ENCODE results near the gene ACSM2A. TPM values are rescaled to one million over a fixed set of nuclear protein-coding genes. Genes with fewer than 3 reads are reported as not detected.

The ACSM2A gene
- total RNA-seq, 1 donor from 2014 or later, result not detected

DNA sequence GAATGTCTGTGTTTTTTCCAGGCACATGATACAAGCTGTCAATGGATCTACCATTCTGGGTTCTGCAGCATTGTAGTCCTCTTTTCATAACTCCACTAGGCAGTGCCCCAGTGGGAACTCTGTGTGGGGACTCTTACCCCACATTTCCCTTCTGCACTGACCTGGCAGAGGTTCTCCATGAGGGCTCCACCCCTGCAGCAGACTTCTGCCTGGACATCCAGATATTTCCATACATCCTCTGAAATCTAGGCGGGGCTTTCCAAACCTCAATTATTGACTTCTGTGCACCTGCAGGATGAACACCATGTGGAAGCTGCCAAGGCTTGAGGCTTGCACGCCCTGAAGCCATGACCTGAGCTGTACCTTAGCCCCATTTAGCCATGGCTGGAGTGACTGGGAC lies 56.0 kb downstream of the ACSM2A start:
- DNase-seq, result no peak
- TF ChIP-seq, protein P1, sequence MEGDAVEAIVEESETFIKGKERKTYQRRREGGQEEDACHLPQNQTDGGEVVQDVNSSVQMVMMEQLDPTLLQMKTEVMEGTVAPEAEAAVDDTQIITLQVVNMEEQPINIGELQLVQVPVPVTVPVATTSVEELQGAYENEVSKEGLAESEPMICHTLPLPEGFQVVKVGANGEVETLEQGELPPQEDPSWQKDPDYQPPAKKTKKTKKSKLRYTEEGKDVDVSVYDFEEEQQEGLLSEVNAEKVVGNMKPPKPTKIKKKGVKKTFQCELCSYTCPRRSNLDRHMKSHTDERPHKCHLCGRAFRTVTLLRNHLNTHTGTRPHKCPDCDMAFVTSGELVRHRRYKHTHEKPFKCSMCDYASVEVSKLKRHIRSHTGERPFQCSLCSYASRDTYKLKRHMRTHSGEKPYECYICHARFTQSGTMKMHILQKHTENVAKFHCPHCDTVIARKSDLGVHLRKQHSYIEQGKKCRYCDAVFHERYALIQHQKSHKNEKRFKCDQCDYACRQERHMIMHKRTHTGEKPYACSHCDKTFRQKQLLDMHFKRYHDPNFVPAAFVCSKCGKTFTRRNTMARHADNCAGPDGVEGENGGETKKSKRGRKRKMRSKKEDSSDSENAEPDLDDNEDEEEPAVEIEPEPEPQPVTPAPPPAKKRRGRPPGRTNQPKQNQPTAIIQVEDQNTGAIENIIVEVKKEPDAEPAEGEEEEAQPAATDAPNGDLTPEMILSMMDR (IDR thresholded peaks at IDR 0.05; ENCODE audit: borderline replicate concordance), result no peak
- intact Hi-C loops (cut with micrococcal nuclease), result no loop called here
- Histone ChIP-seq H3K27me3 (ENCODE audit: low read depth) (no peaks in the 10 kb centered on the region), H3K27ac (replicated peaks) (no peak overlapping the region), H3K36me3 (no peaks in the 10 kb centered on the region), H3K9me3 (replicated peaks) (peaks cover 26% of the 10 kb centered on the region), H3K4me1 (peaks cover 7% of the 10 kb centered on the region), H3K4me3 (no peak overlapping the region)

DNA sequence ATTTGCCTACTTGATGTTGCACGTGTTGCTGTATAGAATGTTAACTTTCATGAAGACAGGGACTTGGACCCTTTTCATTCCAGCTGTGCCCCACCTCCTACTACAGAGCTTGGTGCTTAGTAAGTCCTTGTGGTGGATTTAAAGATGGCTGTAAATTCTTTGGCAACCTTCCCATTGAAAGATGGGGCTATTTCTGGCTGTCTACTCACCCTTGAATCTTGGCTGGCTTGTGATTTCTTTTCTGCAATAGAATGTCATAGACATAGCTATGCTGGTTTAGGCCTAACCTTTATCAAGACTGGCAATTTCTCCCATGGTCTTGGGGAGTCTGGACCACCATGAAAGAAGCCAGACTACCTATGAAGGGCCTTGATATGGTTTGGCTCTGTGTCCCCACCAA lies 59.0 kb downstream of the ACSM2A start:
- H3K27ac ChIP-seq (replicated peaks), result no peak overlapping the region
- H3K27me3 ChIP-seq (ENCODE audit: low read depth), result no peaks in the 10 kb centered on the region
- peaks cover 9% of the 10 kb centered on the region for H3K4me1 ChIP-seq
- TF ChIP-seq, protein P1 (IDR thresholded peaks at IDR 0.05; ENCODE audit: borderline replicate concordance), result no peak
- H3K36me3 ChIP-seq, result no peaks in the 10 kb centered on the region
- no peak for DNase-seq
- H3K4me3 ChIP-seq, result no peak overlapping the region
- intact Hi-C loops (cut with micrococcal nuclease), result no loop called here
- H3K9me3 ChIP-seq (replicated peaks), result peaks cover 26% of the 10 kb centered on the region

DNA sequence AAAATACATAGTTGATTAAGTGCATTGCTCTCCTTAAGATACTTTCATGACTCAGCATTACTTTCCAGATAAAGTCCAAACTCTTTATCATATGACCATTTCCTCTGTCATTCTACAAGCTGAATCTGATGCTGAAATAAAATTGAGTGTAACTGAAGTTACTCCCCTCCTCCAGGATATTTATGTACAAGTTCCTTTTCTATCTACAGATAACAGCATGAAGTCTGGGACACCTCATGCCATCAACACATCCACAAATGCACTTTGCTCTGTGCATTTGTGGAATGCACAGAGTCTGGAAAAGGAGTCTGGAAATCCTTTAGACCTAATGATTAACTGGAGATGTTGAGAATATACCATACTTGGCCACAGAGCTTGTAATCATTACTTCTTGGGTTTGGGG lies 64.4 kb downstream of the ACSM2A start:
- Histone ChIP-seq H3K27me3 (ENCODE audit: low read depth) (no peaks in the 10 kb centered on the region), H3K27ac (replicated peaks) (no peak overlapping the region), H3K4me1 (peaks cover 11% of the 10 kb centered on the region), H3K4me3 (no peak overlapping the region), H3K36me3 (no peaks in the 10 kb centered on the region), H3K9me3 (replicated peaks) (no peaks in the 10 kb centered on the region)
- intact Hi-C loops (cut with micrococcal nuclease), result no loop called here
- DNase-seq, result no peak
- TF ChIP-seq, protein P1 (IDR thresholded peaks at IDR 0.05; ENCODE audit: borderline replicate concordance), result no peak

GRCh38 chr16:20517149-20517548 lies 65.8 kb downstream of the ACSM2A start:
- Histone ChIP-seq H3K27me3 (ENCODE audit: low read depth) (no peaks in the 10 kb centered on the region), H3K4me1 (peaks cover 11% of the 10 kb centered on the region), H3K4me3 (no peak overlapping the region), H3K27ac (replicated peaks) (no peak overlapping the region), H3K36me3 (no peaks in the 10 kb centered on the region), H3K9me3 (replicated peaks) (no peaks in the 10 kb centered on the region)
- no peak for DNase-seq
- intact Hi-C loops (cut with micrococcal nuclease), result no loop called here
- TF ChIP-seq, protein P1 (IDR thresholded peaks at IDR 0.05; ENCODE audit: borderline replicate concordance), result no peak

- no peak overlapping the region for H3K27ac ChIP-seq (replicated peaks)
- no peak for DNase-seq
Measured at GRCh38 chr16:20519231-20519630, 67.9 kb downstream of the ACSM2A start.

More at GRCh38 chr16:20519231-20519630, 67.9 kb downstream of the ACSM2A start:
- TF ChIP-seq, protein P1 (IDR thresholded peaks at IDR 0.05; ENCODE audit: borderline replicate concordance), result no peak
- Histone ChIP-seq H3K36me3 (no peaks in the 10 kb centered on the region), H3K4me3 (no peak overlapping the region), H3K9me3 (replicated peaks) (no peaks in the 10 kb centered on the region), H3K27me3 (ENCODE audit: low read depth) (no peaks in the 10 kb centered on the region), H3K4me1 (peaks cover 11% of the 10 kb centered on the region)
- intact Hi-C loops (cut with micrococcal nuclease), result no loop called here
